ENCODE data around the gene RPS3A.

The RPS3A gene

DNA sequence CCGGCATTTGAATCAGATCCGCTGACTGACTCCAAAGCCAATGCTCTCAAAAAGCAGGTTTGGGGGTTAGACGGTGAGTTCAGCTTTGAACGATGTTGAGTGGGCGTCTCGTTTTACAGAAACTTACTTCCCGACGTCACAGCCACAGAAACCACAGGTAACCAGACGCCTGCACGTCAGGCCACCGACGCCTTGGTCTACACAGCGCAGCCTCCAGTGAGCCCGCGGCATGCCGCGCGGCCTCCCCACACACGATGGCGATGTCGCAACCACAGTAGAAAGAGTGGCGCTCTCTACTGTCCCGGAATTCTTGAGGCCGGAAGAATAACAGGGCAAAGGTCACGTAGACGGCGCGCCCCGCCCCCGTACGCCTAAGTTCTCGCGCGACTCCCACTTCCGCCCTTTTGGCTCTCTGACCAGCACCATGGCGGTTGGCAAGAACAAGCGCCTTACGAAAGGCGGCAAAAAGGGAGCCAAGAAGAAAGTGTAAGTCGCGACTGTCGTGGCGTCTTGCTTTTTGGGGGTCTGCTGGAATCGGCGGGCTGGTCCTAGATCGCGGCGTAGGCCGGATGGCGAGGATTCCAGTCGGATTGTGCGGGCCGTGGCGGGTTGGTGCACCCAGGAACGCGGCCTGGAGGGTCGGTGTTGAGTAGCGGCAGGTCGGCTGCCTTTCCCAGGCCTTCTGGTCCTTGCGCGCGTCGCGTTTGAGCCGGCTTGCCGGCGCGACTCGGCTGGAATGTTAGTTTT, at the start of gene RPS3A (continued):
- TF ChIP-seq RBAK (tag by site-specific recombination; IDR thresholded peaks at IDR 0.05) (no peak), ZNF776 (tag by site-specific recombination; IDR thresholded peaks at IDR 0.05; ENCODE audit: borderline replicate concordance) (no peak), ZNF626 (tag by site-specific recombination; IDR thresholded peaks at IDR 0.05) (no peak), ZNF391 (tag by site-specific recombination; IDR thresholded peaks at IDR 0.05; ENCODE audit: borderline replicate concordance, low read depth) (peak; percentile 68; the same call in 1 of the 2 replicates), KLF7 (tag by site-specific recombination; IDR thresholded peaks at IDR 0.05; ENCODE audit: borderline replicate concordance) (0 out of 2 replicates have a peak, but pooled peaks have one; percentile 67), SP7 (tag by site-specific recombination; IDR thresholded peaks at IDR 0.05) (peak; percentile 88), ZNF335 (tag by site-specific recombination; conservative IDR thresholded peaks at IDR 0.05) (peak; percentile 89), YY1 (tag by site-specific recombination; IDR thresholded peaks at IDR 0.05) (peak; percentile 92), ZNF510 (tag by site-specific recombination; IDR thresholded peaks at IDR 0.05; ENCODE audit: insufficient replicate concordance) (no peak), ZNF394 (tag by site-specific recombination; IDR thresholded peaks at IDR 0.05; ENCODE audit: borderline replicate concordance) (peak; percentile 65; the same call in 1 of the 2 replicates), ZNF768 (tag by site-specific recombination; IDR thresholded peaks at IDR 0.05) (no peak), ZNF549 (tag by site-specific recombination; IDR thresholded peaks at IDR 0.05) (no peak), ZFP69B (tag by site-specific recombination; IDR thresholded peaks at IDR 0.05) (0 out of 2 replicates have a peak, but pooled peaks have one; percentile 45), ZSCAN23 (tag by site-specific recombination; IDR thresholded peaks at IDR 0.05) (no peak), KLF10 (tag by site-specific recombination; IDR thresholded peaks at IDR 0.05) (peak; percentile 88), ZNF664 (tag by site-specific recombination; IDR thresholded peaks at IDR 0.05) (no peak; the same call in 1 of the 2 replicates)
- TF ChIP-seq, protein P1, sequence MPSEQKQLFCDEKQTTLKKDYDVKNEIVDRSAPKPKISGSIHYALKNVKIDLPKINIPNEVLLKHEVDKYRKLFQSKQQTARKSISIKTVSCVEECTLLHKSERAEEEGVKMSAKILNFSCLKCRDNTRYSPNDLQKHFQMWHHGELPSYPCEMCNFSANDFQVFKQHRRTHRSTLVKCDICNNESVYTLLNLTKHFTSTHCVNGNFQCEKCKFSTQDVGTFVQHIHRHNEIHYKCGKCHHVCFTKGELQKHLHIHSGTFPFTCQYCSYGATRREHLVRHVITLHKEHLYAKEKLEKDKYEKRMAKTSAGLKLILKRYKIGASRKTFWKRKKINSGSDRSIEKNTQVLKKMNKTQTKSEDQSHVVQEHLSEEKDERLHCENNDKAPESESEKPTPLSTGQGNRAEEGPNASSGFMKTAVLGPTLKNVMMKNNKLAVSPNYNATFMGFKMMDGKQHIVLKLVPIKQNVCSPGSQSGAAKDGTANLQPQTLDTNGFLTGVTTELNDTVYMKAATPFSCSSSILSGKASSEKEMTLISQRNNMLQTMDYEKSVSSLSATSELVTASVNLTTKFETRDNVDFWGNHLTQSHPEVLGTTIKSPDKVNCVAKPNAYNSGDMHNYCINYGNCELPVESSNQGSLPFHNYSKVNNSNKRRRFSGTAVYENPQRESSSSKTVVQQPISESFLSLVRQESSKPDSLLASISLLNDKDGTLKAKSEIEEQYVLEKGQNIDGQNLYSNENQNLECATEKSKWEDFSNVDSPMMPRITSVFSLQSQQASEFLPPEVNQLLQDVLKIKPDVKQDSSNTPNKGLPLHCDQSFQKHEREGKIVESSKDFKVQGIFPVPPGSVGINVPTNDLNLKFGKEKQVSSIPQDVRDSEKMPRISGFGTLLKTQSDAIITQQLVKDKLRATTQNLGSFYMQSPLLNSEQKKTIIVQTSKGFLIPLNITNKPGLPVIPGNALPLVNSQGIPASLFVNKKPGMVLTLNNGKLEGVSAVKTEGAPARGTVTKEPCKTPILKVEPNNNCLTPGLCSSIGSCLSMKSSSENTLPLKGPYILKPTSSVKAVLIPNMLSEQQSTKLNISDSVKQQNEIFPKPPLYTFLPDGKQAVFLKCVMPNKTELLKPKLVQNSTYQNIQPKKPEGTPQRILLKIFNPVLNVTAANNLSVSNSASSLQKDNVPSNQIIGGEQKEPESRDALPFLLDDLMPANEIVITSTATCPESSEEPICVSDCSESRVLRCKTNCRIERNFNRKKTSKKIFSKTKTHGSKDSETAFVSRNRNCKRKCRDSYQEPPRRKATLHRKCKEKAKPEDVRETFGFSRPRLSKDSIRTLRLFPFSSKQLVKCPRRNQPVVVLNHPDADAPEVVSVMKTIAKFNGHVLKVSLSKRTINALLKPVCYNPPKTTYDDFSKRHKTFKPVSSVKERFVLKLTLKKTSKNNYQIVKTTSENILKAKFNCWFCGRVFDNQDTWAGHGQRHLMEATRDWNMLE (tag by site-specific recombination; conservative IDR thresholded peaks at IDR 0.05; ENCODE audit: low read depth) = peak; percentile 99
- TF ChIP-seq, protein P2, sequence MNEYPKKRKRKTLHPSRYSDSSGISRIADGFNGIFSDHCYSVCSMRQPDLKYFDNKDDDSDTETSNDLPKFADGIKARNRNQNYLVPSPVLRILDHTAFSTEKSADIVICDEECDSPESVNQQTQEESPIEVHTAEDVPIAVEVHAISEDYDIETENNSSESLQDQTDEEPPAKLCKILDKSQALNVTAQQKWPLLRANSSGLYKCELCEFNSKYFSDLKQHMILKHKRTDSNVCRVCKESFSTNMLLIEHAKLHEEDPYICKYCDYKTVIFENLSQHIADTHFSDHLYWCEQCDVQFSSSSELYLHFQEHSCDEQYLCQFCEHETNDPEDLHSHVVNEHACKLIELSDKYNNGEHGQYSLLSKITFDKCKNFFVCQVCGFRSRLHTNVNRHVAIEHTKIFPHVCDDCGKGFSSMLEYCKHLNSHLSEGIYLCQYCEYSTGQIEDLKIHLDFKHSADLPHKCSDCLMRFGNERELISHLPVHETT (tag by site-specific recombination; IDR thresholded peaks at IDR 0.05) = peak; percentile 96
- TF ChIP-seq, protein P3, sequence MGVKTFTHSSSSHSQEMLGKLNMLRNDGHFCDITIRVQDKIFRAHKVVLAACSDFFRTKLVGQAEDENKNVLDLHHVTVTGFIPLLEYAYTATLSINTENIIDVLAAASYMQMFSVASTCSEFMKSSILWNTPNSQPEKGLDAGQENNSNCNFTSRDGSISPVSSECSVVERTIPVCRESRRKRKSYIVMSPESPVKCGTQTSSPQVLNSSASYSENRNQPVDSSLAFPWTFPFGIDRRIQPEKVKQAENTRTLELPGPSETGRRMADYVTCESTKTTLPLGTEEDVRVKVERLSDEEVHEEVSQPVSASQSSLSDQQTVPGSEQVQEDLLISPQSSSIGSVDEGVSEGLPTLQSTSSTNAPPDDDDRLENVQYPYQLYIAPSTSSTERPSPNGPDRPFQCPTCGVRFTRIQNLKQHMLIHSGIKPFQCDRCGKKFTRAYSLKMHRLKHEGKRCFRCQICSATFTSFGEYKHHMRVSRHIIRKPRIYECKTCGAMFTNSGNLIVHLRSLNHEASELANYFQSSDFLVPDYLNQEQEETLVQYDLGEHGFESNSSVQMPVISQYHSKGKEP (tag by site-specific recombination; IDR thresholded peaks at IDR 0.05) = 0 out of 2 replicates have a peak, but pooled peaks have one; percentile 48
- TF ChIP-seq, protein P4, sequence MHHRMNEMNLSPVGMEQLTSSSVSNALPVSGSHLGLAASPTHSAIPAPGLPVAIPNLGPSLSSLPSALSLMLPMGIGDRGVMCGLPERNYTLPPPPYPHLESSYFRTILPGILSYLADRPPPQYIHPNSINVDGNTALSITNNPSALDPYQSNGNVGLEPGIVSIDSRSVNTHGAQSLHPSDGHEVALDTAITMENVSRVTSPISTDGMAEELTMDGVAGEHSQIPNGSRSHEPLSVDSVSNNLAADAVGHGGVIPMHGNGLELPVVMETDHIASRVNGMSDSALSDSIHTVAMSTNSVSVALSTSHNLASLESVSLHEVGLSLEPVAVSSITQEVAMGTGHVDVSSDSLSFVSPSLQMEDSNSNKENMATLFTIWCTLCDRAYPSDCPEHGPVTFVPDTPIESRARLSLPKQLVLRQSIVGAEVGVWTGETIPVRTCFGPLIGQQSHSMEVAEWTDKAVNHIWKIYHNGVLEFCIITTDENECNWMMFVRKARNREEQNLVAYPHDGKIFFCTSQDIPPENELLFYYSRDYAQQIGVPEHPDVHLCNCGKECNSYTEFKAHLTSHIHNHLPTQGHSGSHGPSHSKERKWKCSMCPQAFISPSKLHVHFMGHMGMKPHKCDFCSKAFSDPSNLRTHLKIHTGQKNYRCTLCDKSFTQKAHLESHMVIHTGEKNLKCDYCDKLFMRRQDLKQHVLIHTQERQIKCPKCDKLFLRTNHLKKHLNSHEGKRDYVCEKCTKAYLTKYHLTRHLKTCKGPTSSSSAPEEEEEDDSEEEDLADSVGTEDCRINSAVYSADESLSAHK (tag by site-specific recombination; IDR thresholded peaks at IDR 0.05) = peak; percentile 86
- TF ChIP-seq, protein P5, sequence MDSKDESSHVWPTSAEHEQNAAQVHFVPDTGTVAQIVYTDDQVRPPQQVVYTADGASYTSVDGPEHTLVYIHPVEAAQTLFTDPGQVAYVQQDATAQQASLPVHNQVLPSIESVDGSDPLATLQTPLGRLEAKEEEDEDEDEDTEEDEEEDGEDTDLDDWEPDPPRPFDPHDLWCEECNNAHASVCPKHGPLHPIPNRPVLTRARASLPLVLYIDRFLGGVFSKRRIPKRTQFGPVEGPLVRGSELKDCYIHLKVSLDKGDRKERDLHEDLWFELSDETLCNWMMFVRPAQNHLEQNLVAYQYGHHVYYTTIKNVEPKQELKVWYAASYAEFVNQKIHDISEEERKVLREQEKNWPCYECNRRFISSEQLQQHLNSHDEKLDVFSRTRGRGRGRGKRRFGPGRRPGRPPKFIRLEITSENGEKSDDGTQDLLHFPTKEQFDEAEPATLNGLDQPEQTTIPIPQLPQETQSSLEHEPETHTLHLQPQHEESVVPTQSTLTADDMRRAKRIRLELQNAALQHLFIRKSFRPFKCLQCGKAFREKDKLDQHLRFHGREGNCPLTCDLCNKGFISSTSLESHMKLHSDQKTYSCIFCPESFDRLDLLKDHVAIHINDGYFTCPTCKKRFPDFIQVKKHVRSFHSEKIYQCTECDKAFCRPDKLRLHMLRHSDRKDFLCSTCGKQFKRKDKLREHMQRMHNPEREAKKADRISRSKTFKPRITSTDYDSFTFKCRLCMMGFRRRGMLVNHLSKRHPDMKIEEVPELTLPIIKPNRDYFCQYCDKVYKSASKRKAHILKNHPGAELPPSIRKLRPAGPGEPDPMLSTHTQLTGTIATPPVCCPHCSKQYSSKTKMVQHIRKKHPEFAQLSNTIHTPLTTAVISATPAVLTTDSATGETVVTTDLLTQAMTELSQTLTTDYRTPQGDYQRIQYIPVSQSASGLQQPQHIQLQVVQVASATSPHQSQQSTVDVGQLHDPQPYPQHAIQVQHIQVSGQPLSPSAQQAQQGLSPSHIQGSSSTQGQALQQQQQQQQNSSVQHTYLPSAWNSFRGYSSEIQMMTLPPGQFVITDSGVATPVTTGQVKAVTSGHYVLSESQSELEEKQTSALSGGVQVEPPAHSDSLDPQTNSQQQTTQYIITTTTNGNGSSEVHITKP (tag by site-specific recombination; IDR thresholded peaks at IDR 0.05) = 0 out of 2 replicates have a peak, but pooled peaks have one; percentile 29
- TF ChIP-seq, protein P6, sequence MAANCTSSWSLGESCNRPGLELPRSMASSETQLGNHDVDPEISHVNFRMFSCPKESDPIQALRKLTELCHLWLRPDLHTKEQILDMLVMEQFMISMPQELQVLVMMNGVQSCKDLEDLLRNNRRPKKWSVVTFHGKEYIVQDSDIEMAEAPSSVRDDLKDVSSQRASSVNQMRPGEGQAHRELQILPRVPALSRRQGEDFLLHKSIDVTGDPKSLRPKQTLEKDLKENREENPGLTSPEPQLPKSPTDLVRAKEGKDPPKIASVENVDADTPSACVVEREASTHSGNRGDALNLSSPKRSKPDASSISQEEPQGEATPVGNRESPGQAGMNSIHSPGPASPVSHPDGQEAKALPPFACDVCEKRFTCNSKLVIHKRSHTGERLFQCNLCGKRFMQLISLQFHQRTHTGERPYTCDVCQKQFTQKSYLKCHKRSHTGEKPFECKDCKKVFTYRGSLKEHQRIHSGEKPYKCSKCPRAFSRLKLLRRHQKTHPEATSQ (tag by site-specific recombination; IDR thresholded peaks at IDR 0.05) = 0 out of 2 replicates have a peak, but pooled peaks have one; percentile 23

Measured in HEK293 (cell line).